ENCODE measurements around the gene TOMM20L.
A peak's percentile ranks its signal among the peaks of the same experiment; 100 is the strongest.
"Not testable (repeated sequence)": the region's sequence is repeated elsewhere in the genome, so short reads cannot be mapped to it uniquely, and the experiment has no call there.

Gene TOMM20L

DNA sequence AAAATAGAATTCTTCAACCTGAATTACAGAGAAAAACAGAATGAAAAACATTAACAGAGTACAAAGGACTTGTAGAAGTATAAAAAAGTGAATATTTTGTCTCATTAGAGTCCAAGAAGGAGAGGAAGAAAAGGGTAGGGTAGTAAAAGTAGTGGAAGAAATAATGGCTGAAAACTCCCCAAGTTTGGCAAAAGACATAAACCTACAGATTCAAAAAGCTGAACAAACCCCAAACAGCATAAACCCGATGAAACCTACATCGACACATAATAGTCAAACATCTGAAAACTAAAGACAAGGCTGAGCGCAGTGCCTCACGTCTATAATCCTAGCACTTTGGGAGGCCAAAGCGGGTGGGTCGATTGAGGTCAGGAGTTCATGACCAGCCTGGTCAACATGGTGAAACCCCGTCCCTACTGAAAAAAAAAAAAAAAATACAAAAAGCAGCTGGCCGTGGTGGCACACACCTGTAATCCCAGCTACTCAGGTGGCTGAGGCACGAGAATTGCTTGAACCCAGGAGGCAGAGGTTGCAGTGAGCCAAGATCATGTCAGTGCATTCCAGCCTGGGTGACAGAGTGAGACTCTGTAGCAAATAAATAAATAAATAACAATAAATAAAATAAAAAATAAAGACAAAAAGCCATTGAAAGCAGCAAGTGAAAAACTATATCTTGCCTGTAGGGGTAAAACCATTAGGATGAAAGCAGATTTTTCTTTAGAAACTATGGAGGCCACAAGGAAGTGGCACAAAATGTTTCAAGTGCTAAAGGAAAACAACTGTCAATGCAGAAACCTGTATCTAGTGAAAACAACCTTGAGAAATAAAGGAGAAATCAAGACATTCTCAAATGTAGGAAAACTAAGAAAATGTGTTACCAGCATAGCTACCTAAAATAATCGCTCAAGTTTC is 20.2 kb downstream of the TOMM20L start:
- TF ChIP-seq TAF1 (IDR thresholded peaks at IDR 0.05; ENCODE audit: low read depth, low read length): no peak
- TF ChIP-seq PAX5 (IDR thresholded peaks at IDR 0.05; ENCODE audit: insufficient read depth, low read length, severe bottlenecking): no peak
- no peak for TF ChIP-seq POU2F2 (IDR thresholded peaks at IDR 0.05; ENCODE audit: low read depth, low read length)
- no peak for TF ChIP-seq SPI1 (IDR thresholded peaks at IDR 0.05; ENCODE audit: low read depth, low read length)
- no peak for TF ChIP-seq POLR2AphosphoS5 (IDR thresholded peaks at IDR 0.05; ENCODE audit: low read depth, low read length)
- TF ChIP-seq POLR2A (IDR thresholded peaks at IDR 0.05; ENCODE audit: low read depth, low read length): no peak

GRCh38 chr14:58416934-58417333 is 21.2 kb downstream of the TOMM20L start:
- not testable (repeated sequence) for FAIRE-seq; DNase-seq (ENCODE audit: insufficient read length, low spot score)

More for the DNA sequence above, 20.2 kb downstream of the TOMM20L start:
- DNase-seq (ENCODE audit: insufficient read length, low spot score) (no peak), FAIRE-seq (no peak)

DNA sequence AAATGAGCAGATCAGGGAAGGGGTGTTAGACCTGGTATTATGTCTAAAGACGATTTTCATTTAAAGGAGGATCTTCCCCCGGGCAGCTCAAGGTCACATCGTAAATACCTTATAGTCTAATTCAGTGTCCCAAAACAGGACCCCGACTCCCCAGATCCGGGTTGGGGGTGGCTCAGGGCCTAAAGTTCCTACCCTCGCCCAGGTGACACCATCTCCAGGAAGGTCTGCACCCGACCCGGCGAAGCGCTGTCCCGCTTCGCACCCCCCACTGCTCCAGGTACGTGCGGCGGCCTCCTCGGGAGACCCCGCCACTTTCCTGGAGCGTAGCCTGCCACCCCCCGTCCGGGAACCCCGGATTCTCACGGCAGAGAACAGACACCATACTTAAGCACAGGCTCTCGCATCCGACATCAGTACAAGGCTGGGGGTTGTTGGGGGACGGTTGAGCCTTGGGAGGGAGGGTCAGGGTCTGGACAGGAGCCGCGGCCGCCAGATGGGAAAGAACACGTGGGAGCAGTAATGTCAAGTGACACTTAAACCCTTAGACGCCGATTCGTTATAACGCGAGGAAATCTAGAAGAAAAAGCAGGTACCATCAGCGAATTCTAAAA is 31.0 kb downstream of the TOMM20L start:
- TF ChIP-seq TAF1 (IDR thresholded peaks at IDR 0.05; ENCODE audit: low read depth, low read length) (peak; percentile 80; the same call in 1 of the 2 replicates), POLR2AphosphoS5 (IDR thresholded peaks at IDR 0.05; ENCODE audit: low read depth, low read length) (0 out of 2 replicates have a peak, but pooled peaks have one; percentile 30), POU2F2 (IDR thresholded peaks at IDR 0.05; ENCODE audit: low read depth, low read length) (no peak; the same call in 1 of the 2 replicates), POLR2A (IDR thresholded peaks at IDR 0.05; ENCODE audit: low read depth, low read length) (peak; percentile 43; the same call in 1 of the 2 replicates), PAX5 (IDR thresholded peaks at IDR 0.05; ENCODE audit: insufficient read depth, low read length, severe bottlenecking) (no peak), SPI1 (IDR thresholded peaks at IDR 0.05; ENCODE audit: low read depth, low read length) (no peak)
- FAIRE-seq (no peak), DNase-seq (ENCODE audit: insufficient read length, low spot score) (no peak)

DNA sequence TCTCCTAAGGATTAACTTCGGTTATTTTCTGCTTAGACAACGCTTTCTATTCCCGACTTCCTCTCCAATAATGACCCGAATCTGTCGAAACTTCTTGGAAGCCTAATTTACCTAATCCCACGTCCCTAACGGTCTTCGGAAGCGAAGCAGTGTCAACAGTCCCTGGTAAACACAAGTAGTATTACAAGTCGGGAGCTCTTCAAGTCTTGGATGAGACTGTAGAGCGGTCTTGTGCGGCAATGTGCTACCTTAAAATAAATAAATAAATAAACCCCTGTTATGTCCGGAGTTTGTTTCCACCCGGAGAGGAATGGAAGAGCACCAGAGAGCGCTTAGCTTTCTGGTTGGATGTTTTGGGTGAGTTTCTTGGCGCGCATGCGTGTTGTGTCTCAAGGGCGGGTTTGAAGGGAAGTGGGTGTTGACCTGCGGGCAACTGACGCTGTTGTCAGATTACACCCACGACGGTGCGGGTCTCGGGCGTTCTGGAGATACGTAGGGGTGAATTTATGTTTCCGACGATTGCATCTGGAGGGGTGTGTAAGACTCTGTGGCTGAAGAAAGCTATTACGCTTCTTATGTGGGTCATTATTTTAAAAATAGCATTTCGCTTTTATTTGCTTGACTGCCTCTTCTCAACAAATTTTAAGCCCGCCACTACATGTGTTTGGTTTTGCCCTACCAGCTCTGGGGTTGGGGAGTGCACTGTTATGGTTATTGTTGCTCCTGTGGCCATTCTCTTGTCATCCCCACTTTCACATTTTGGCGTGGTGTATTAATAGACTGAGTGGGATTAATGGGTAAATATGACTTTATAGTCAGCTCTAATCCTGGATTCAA is 31.8 kb downstream of the TOMM20L start, which contains the start of the genes KIAA0586 and TIMM9:
Gene KIAA0586, plus strand, starts transcription at position 439 of the 837 bp plus-strand sequence. CDS start 546 bp downstream, outside the sequence.
Gene TIMM9, minus strand, starts transcription at position 251 of the 837 bp plus-strand sequence. CDS start 15,586 bp downstream, outside the sequence.
- FAIRE-seq (peak; percentile 95), DNase-seq (ENCODE audit: insufficient read length, low spot score) (peak; percentile 65)
- TF ChIP-seq POU2F2 (IDR thresholded peaks at IDR 0.05; ENCODE audit: low read depth, low read length): peak; percentile 68; the same call in 1 of the 2 replicates
- peak; percentile 86 for TF ChIP-seq POLR2A (IDR thresholded peaks at IDR 0.05; ENCODE audit: low read depth, low read length)
- no peak; the same call in 1 of the 2 replicates for TF ChIP-seq TAF1 (IDR thresholded peaks at IDR 0.05; ENCODE audit: low read depth, low read length)
- TF ChIP-seq SPI1 (IDR thresholded peaks at IDR 0.05; ENCODE audit: low read depth, low read length): peak; percentile 83
- no peak for TF ChIP-seq PAX5 (IDR thresholded peaks at IDR 0.05; ENCODE audit: insufficient read depth, low read length, severe bottlenecking)
- TF ChIP-seq POLR2AphosphoS5 (IDR thresholded peaks at IDR 0.05; ENCODE audit: low read depth, low read length): peak; percentile 83

GRCh38 chr14:58428118-58428683 is 32.5 kb downstream of the TOMM20L start:
- DNase-seq (ENCODE audit: insufficient read length, low spot score) (no peak), FAIRE-seq (no peak)
- no peak for TF ChIP-seq PAX5 (IDR thresholded peaks at IDR 0.05; ENCODE audit: insufficient read depth, low read length, severe bottlenecking)
- no peak for TF ChIP-seq TAF1 (IDR thresholded peaks at IDR 0.05; ENCODE audit: low read depth, low read length)
- TF ChIP-seq POU2F2 (IDR thresholded peaks at IDR 0.05; ENCODE audit: low read depth, low read length): no peak
- no peak for TF ChIP-seq POLR2A (IDR thresholded peaks at IDR 0.05; ENCODE audit: low read depth, low read length)
- TF ChIP-seq POLR2AphosphoS5 (IDR thresholded peaks at IDR 0.05; ENCODE audit: low read depth, low read length): no peak
- no peak for TF ChIP-seq SPI1 (IDR thresholded peaks at IDR 0.05; ENCODE audit: low read depth, low read length)

GRCh38 chr14:58430156-58430555 is 34.4 kb downstream of the TOMM20L start:
- no peak for TF ChIP-seq POLR2A (IDR thresholded peaks at IDR 0.05; ENCODE audit: low read depth, low read length)
- TF ChIP-seq SPI1 (IDR thresholded peaks at IDR 0.05; ENCODE audit: low read depth, low read length): no peak
- TF ChIP-seq POLR2AphosphoS5 (IDR thresholded peaks at IDR 0.05; ENCODE audit: low read depth, low read length): no peak
- TF ChIP-seq POU2F2 (IDR thresholded peaks at IDR 0.05; ENCODE audit: low read depth, low read length): no peak
- TF ChIP-seq TAF1 (IDR thresholded peaks at IDR 0.05; ENCODE audit: low read depth, low read length): no peak
- TF ChIP-seq PAX5 (IDR thresholded peaks at IDR 0.05; ENCODE audit: insufficient read depth, low read length, severe bottlenecking): no peak
- FAIRE-seq: no peak
- DNase-seq (ENCODE audit: insufficient read length, low spot score): no peak

- TF ChIP-seq SPI1 (IDR thresholded peaks at IDR 0.05; ENCODE audit: low read depth, low read length) (no peak), POLR2AphosphoS5 (IDR thresholded peaks at IDR 0.05; ENCODE audit: low read depth, low read length) (no peak), TAF1 (IDR thresholded peaks at IDR 0.05; ENCODE audit: low read depth, low read length) (no peak), PAX5 (IDR thresholded peaks at IDR 0.05; ENCODE audit: insufficient read depth, low read length, severe bottlenecking) (no peak), POLR2A (IDR thresholded peaks at IDR 0.05; ENCODE audit: low read depth, low read length) (no peak), POU2F2 (IDR thresholded peaks at IDR 0.05; ENCODE audit: low read depth, low read length) (no peak)
- FAIRE-seq (no peak), DNase-seq (ENCODE audit: insufficient read length, low spot score) (no peak)
Observed at GRCh38 chr14:58439476-58439875, 43.7 kb downstream of the TOMM20L start.

DNA sequence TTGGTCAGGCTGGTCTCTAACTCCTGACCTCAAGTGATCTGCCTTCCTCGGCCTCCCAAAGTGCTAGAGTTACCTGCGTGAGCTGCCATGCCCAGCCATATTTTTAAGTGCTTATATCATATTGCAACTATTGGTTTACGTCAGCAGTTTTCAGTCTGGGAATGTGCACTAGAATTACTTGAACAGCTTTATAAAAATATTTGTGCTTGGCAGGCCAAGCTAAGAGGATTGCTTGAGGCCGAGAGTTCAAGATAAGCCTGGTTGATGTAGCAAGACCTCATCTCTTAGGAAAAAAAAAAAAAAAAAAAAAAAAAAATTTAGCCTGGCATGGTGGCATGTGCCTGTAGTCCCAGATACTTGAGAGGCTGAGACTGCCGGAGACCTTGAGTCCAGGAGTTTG is 48.9 kb downstream of the TOMM20L start:
- FAIRE-seq: no peak
- DNase-seq (ENCODE audit: insufficient read length, low spot score): no peak
- TF ChIP-seq POU2F2 (IDR thresholded peaks at IDR 0.05; ENCODE audit: low read depth, low read length): no peak
- TF ChIP-seq PAX5 (IDR thresholded peaks at IDR 0.05; ENCODE audit: insufficient read depth, low read length, severe bottlenecking): no peak
- no peak for TF ChIP-seq SPI1 (IDR thresholded peaks at IDR 0.05; ENCODE audit: low read depth, low read length)
- no peak for TF ChIP-seq POLR2AphosphoS5 (IDR thresholded peaks at IDR 0.05; ENCODE audit: low read depth, low read length)
- TF ChIP-seq TAF1 (IDR thresholded peaks at IDR 0.05; ENCODE audit: low read depth, low read length): no peak
- TF ChIP-seq POLR2A (IDR thresholded peaks at IDR 0.05; ENCODE audit: low read depth, low read length): no peak
